Skeletal muscle cell (primary cell): ENCODE measurements around the gene CYBC1.

ENCODE experiments used
- DNase-seq: peaks from one replicate; pipeline ENCODE4 v3.0.0-alpha.2; 2010; ENCODE audit warnings: low read depth
- H3K4me3 ChIP-seq: 2 replicates; pipeline ENCODE4 v1.5.1; 2011; ENCODE audit warnings: low read depth, mild to moderate bottlenecking, control low read depth, low read length, moderate library complexity

Gene CYBC1

DNA sequence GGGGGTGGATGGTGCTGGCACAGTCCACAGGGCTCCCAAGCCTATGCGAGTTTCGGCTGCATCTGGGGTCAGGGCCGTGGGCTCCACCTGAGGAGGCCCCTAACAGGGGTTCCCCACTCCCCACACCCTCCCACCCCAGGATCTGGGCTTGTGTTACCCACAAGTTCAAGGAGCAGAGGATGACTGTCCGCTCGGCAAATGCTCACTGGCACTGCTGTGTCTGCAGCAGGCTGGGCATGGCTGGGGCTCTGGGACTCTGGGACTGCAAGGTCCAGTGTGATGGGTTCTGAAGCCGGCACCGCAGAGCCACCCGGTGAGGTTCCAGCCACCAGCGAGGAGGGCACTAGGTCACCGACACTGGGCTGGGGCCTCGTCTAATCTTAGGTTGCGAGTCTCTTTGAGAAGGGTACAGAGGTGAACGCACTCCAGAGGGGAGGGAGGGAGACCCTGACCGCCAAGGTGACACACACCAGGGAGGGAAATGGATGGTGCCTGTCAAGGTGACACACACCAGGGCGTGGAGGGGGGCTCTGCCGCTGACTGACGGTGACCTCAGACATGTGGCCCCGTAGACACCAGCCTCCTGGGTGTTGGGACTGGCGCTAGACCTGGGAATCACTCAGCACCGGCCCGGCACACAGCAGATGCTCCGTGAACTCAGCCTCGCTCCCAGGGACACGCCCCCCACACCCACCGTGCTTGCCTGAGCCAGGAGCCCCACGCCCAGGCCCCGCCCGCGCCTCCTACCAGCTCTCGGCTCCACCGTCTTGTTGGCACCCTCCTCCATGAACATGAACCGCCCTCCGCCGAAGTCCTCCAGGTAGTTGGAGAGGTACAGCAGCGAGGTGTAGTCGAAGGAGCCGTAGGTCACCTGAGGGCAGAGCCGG, 52.9 kb downstream of the CYBC1 start:
- DNase-seq = no peak
- no peak overlapping the region for H3K4me3 ChIP-seq

DNA sequence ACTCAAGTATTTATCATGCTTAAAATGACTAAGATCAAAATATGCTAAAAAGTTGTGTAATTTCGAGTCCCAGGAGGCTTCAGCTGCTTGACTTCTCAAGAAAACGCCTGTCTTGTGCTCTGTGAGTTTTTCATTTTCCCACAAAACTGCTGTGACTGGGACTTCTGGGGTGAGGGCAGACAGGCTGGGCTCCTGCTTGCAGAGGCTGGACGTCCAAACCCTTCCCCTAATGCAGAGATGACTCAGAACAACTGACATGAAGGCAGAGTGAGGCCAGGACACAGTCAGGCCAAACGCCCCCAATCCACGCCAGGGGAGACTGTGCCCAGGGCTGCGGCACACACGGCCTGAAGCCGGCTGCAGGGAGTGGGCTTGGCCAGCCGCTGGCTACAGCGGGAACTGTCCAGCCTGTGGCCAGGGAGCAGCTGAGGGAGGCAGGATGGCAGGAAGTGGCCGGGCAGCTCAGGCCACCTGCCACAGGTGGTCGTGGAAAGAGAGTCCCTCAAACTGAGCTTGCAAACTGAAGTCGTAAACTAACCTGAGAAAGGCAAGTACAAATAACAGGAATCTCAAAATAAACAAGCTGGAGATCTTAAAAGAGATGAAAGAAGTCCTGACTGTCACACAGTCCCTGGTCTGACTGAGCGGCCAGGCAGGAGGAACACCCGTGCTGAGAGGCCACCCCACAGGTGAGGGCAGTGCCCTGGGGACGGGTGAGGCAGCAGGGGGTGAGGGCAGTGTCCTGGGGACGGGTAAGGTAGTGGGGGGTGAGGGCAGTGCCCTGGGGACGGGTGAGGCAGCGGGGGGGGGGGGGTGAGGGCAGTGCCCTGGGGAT, 53.7 kb downstream of the CYBC1 start:
- H3K4me3 ChIP-seq = no peak overlapping the region
- peak; percentile 97 for DNase-seq

GRCh38 chr17:82394278-82394677, 56.3 kb downstream of the CYBC1 start:
- DNase-seq = no peak
- H3K4me3 ChIP-seq = no peak overlapping the region

DNA sequence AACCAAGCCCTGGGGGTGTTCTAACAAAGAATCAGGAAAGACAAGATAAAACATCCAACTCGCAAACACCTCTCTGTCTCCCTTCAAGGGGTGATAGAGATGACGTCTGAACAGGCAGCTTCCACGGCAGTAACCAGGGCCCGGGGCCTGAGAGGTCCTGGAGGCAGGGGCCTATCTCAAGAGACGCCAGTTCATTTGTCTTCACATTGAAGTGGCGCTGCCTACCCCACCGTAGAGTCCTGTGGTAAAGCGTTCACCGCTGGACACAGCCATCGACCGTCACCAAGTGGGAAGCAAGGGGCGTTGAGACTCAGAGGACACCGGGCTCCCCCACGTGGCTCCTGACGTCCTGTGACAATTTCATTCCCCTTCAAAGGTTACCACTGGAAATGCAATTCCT, 57.6 kb downstream of the CYBC1 start:
- no peak overlapping the region for H3K4me3 ChIP-seq
- no peak for DNase-seq
